GM12891 (cell line): ENCODE results near the gene TRAPPC3.

Source experiments
- PAX5 ChIP-seq: IDR thresholded peaks from 2 replicates; pipeline ENCODE4 v1.6.1; 2011; ENCODE audit warnings: low read length, moderate library complexity, mild to moderate bottlenecking; ENCODE audit not compliant: insufficient read depth, severe bottlenecking
- POLR2A ChIP-seq: IDR thresholded peaks from 2 replicates; pipeline ENCODE4 v1.6.1; 2011; ENCODE audit warnings: low read depth, low read length, control low read depth
- POLR2AphosphoS5 ChIP-seq: IDR thresholded peaks from 2 replicates; pipeline ENCODE4 v1.6.1; 2011; ENCODE audit warnings: low read depth, low read length, control low read depth
- POU2F2 ChIP-seq: IDR thresholded peaks from 2 replicates; pipeline ENCODE4 v1.6.1; 2011; ENCODE audit warnings: low read depth, mild to moderate bottlenecking, control low read depth, low read length, moderate library complexity
- SPI1 ChIP-seq: IDR thresholded peaks from 2 replicates; pipeline ENCODE4 v1.6.1; 2011; ENCODE audit warnings: low read depth, low read length, control low read depth
- TAF1 ChIP-seq: IDR thresholded peaks from 2 replicates; pipeline ENCODE4 v1.6.1; 2011; ENCODE audit warnings: low read depth, low read length, control low read depth

DNA sequence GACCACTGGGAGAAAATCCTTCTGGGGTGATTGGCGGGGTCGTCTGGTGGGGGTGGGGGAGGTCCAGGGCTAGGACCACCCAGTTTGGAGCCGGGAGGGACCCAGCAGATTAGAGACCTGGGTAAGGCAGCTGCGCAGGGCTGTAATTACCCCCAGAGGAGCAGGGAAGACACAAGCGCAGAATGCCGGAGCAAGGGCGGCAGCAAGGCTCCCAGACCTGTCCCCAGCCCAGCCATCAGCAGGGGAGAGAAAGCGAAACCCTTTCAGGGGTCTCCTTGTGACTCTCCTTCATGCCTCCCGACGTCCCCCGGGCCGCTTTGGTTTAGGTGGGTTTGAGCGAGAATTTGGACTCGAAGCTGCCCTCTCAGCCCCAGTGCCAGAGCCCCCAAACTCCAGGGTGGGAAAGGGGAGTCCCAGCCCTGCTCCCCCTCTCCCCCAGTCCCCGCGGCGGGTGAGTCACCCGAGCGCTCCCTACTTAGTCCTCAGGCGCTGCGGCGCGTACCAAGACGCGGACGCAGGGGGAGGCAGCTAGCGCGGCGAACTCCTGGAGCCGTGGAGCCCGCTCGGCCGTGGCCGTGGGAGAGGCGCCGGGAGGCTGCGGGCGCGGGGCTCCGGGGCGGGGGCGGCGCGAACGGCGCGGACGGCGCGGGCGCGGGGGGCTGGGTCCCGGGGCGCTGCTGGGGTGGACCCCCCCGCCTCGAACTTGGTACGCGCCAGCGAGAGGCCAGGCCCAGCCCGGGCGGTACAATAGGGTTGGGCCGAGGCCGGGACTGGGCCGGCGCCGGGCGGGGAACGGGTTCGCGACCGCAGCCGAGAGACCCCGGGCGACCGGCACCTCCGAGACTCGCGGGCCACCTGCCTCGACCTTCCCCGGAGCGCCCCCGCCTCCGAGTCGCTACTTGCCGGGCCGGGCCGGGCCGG lies 6.4 kb upstream of the TRAPPC3 start, which contains the start of gene MAP7D1:
- TF ChIP-seq POLR2A: peak; percentile 86
- peak; percentile 22; the same call in 1 of the 2 replicates for TF ChIP-seq TAF1
- peak; percentile 76 for TF ChIP-seq POLR2AphosphoS5
- TF ChIP-seq POU2F2: no peak
- TF ChIP-seq SPI1: no peak
- no peak for TF ChIP-seq PAX5
